GM19328 (cell line): ENCODE measurements around the gene PLLP.
"Not testable (repeated sequence)": the region's sequence is repeated elsewhere in the genome, so short reads cannot be mapped to it uniquely, and the experiment has no call there.

Source experiments
- ATAC-seq: cut with Tn5 transposase; IDR thresholded peaks from one replicate; pipeline ENCODE4 v1.9.1; 2021; ENCODE audit warnings: mild to moderate bottlenecking, moderate library complexity; ENCODE audit not compliant: unreplicated experiment

Gene PLLP

DNA sequence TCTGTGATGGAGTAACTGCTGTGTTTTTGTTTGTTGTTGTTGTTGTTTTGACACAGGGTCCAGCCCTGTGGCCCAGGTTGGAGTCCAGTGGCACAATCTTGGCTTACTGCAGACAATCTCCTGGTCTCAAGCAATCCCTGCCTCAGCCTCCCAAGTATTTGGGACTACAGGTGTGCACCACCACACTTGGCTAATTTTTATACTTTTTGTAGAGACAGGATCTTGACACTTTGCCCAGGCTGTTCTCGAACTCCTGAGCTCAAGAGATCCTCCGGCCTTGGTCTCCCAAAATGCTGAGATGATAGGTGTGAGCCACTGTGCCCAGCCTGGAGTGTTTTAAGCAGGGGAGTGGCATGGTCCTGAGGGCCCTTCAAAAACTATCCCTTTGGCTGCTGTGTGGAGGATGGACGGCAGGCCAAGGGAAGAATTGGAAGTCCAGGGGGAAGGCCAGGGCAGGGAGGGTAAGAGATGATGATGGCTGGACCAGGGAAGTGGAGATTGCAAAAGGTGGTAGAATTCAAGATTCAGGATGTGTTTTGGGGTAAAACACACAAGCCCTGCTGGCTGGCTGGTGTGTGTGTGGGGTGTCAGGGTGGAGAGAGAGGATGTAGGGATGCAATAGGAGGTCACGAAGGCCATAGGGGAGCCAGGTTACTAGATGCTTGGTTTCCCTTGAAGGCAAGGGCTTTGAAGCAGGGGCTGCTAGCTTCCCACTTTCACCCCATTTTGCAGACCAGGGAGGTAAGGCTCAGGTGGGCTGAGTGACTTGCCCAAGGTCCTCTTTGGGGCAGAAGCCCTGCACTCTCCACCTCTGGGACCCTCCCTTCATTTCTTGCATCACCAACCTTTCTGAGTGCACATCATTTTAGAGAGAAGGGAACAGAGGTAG, 18.8 kb upstream of the PLLP start:
- ATAC-seq = no peak

DNA sequence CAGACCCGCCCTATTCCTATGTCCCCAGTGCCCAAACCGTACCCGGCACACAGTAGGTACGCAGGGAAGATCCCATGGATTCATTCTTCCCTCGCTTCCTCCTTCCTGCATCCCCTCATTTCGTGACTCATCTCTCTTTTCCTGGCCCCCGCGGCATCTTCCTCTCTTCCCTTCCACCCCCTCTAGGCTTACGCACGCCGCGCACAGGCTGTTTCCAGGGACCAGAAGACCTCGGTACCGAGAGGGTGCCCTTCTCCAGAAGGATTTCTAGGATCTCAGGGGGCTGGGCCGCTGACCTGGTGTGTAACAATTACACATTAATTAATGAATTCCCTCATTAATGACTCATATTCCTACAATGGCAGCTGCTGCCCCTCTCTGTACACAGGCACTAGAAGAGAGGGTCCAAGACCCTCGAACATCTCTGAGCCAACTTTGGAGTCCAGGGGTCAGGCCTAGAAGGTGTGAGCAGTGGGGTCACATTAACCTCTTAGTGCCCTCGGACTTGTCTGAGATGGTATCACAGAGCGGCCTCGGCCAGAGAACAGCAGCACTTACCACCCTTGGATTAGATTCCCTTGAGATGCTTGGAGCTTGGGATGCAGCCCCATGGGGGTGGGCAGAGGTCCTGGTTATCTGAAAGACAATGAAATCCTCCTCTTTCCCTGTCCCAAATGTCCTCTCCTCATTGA, 16.8 kb upstream of the PLLP start:
- no peak for ATAC-seq

DNA sequence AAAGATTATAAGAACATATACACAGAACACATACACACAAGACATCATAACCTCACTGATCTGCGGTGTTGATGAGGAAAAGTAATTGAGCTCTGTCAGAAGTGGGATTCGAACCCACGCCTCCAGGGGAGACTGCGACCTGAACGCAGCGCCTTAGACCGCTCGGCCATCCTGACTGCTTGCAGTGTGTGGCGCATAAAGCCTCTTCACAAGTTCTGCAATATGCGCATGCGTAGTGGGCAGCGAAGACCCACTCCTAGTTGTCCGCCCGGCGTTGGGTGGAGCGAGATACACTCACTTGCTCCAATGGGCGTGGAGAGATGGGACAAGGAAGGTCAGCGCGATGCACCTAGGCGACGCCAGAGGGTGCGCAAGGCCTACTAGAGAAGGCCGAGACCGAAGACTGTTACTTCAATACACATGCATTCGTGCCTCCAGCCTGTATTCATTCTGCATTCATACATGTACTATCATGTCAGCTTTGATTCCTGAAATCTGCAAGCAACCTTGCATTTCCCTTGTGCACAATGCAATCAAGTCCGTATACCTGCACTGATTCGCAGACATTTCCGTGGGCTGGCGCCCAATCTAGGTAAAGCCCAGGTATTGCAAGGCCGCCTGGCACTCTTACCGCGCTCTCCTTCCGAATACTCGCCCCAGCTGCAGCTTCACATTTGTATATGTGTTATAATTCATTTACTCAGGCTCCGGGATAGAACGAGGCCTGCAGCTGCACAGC, 16.1 kb upstream of the PLLP start:
- ATAC-seq = peak; percentile 70

DNA sequence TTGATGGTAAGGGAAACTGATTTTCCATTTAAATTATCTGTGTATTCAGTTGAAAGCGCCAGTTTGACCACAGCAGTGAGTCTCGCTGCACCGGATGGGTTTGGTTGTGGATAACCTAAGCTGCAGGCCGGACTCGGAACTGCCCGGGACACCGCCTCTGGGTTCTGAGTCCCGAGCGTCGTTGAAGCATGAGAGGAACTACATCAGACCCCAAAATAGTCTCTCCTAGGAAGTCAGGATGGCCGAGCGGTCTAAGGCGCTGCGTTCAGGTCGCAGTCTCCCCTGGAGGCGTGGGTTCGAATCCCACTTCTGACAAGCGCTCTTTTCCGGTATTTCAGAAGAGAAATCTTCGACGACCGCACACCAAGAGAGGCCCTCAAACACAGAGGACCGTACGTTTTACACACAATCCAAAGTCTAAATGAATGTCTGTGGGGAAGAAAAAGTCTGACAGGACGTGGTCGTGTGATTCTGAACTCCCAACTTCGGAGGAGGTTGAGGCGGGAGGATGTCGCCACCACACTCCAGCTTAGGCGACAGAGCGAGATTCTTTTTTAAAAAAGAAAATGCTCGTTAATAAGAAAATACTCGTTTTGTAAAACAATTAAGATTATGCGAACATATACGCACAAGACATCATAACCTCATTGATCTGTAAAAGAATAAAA, 15.4 kb upstream of the PLLP start:
- ATAC-seq = peak; percentile 43

DNA sequence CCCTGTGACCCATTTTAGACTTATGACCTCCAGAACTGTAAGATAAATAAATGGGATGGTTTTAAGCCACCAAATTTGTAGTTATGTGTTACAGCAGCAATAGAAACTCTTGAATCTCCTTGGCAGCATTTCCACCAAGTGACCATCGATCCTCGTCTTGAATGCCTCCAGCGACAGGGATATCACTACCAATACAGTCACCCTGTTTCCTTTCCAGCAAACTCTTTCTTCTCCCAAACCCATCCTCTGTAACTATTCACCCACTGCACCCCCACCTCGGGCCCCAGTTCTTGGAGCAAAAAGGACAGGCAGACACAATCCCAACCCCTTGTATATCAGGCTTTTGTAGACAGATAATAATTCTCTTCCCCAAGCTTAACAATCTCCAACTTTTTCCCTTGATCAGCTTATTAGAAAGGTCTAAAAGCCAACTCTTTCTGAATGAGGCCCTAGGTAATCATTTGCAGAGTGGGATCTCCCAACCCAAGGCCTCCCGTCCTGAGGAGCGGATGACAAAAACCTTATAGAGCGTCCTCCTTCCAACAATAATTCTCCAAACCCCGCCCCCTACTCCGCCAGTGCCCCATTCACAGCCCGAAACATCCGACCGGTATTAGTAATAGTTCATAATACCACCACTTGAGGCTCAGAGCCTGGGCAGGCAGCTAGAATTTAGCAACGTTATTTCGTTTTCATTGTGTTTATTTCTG, 14.7 kb upstream of the PLLP start:
- ATAC-seq = peak; percentile 2

DNA sequence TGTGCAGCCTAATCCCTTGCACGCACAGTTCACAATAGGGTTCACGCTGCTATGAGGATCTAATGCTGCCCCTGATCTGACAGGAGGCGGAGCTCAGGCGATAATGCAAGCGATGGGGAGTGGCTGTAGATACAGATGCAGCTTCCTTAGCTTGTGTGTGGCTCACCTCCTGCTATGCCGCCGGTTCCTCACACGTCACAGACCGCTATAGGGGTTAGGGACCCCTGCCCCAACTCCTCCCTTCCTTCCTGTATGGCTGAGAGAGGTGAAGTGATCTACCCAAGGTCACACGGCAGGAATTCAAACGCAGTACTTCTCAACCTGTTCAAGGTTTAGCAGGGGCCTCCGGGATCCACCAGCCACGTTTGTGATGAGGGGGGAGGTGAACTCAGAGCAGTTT, 13.4 kb upstream of the PLLP start:
- ATAC-seq = no peak

DNA sequence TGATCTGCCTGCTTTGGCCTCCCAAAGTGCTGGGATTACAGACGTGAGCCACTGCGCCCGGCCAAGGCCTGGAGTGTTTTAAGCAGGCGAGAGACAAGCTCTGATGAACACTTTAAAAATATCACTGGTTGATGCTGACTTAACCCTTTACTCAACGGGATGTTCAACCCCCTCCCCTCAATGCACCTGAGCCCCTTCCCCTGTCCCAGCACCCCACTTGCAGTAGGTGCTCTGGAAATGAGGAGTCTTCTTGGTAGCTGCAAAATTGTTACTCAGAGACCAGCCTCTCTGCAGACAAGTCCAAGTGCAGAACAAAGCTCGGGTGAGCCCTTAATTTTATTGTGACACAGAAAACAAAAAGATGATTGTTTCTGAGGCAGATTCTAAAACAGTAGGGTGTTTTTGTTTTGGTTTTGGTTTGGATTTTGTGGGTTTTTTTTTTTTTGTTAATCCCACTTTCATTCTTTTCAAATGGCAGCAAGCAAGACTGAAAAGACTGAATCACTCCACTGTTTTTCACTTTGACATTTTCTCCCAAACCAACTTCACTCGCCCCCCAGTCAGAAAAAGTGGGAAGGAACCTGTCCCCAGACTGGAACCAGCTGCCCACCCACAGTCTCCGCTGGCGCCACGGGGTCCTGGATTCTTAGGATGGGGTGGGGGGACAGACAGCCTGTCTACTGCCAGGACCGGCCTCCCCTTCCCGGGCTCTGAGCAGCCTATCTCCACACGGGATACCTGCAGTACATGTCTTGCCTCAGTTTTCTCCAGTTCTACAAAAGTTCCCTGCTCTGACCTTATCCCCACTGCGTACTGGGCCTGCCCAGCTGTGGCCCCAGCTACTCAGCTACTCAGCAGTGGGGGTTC, 5.2 kb upstream of the PLLP start:
- no peak for ATAC-seq

DNA sequence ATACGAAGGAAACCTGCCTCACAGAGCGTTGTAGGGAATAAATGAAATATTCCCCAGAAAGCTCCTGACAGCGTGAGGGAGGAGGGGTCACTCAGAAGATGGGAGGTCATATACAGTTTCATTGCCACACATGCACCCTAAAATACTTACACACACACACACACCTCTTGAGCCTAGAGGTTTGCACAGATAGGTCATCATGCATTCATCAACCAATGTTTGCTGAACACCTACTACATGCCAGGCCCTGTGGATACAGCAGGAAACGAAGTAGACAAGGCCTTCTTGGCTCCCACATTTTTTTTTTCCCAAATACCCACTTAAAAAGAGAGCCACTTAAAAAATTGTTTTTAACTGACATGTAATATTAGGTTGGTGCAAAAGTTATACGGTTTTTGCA, 907 bp upstream of the PLLP start:
- no peak for ATAC-seq

DNA sequence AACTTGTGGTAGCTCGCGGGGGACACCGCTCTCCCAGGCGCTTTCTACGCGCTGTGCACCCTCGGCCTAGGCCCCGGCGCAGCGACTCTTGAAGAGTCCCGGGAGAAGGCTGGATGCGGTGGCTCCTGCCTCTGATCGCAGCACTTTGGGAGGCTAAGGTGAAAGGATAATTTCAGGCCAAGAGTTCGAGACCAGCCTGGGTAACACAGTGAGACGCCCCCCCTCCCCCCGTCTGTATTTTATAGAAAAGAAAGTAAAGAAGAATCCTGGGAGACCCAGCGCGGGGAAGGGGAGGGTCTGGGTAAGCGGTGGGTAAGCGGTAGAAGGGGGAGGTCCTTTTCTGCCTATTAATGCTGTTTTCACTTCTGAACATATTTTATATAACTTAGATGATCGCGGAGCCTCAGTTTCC, 486 bp upstream of the PLLP start:
- no peak for ATAC-seq

DNA sequence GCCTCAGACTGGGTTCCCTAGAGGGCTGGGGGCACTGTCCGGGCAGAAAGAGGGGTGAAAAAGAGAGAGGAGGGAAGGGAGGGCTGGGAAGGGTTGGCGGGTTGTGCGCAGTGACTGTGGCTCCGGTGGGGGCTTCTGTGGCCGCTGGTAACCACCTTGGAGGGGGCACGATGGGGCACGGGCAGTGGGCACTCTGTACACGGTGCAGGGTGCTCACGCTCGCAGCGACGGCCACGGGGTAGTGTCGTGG, 588 bp downstream of the PLLP start:
- no peak for ATAC-seq

DNA sequence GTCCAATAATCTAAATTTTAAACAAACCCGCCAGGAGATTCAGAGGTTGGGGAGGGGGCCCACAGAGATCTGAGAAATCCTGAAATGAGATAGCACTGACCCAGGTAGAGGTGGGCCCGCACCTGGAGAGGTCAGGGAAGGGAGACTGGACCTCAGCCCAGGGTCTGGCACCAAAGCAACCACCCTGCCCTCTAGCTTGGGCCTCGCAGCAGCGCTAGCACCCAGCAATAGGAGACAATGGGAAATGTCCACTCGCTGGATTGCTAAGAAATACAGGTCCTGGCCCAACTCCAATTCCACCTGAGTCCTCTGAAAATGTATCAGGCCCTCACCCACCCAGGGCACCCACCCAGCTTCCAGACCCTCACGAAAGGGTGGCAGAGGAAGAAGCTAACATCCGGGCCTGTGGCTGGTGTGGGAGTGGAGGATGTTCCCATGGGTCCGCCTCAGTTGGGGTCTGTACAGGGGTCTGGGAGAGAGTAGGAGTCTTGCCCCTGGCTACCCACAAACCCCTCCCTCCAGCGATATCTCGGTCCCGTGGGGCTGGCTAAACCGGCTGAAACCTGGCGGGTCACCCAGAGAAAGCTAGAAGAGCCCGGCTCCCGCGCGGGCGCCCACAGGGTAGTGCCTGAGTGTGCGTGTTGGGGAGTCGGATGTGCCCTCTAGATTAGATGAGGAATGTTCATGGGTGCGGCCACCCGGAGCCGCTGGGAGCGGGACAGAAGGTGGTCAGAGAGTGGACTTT, 1.1 kb downstream of the PLLP start:
- no peak for ATAC-seq

DNA sequence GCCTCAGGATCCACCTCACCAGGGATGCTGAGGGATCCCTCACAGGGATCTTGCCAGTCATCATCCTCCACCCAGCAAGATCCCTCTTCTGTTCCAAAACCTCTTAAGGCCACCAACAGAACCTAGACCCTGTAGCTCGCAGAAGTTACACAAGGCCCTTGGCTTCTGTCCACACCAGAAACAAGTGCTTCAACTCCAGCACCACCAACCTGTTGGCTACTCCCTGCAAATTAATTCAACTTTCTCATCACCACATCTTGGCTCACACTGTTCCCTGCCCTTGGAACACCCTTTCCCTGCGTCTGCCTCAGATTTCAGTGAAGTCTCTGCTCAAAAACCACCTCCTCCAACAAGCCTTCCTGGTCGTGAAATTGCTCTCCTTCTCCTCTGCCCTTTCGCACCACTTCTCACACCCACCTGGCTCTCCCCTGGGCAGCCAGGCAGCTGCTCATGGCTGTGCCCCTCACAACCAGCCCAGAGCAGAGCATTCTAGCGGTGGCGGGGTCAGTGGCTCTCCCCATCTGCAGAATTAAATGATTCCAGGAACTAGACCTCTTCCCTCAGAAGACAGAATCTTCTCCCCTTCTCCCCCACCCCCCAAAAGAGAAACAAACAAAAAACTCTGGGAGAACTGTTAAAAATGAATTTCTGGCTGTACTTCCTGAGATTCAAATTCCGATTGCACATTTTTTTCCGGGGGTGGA, 1.8 kb downstream of the PLLP start:
- ATAC-seq = no peak

DNA sequence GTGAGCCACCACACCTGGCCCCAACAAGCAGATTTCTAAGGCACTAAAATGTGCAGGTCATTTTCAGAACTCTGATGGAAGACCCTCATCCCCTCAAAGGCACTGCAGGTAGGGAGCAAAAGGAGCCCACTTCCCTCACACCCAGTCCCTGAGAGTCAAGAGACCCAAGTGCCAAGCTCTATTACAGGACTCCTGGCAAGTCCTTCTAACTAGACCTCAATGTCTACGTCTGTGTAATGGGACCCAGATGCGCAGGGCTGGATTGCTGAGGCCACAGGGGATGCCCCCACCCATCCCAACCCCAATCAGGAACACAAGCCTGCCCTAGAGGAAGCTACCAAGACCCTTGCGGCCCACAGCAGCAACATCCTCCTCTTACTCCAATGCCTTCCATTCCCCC, 2.7 kb downstream of the PLLP start:
- no peak for ATAC-seq

DNA sequence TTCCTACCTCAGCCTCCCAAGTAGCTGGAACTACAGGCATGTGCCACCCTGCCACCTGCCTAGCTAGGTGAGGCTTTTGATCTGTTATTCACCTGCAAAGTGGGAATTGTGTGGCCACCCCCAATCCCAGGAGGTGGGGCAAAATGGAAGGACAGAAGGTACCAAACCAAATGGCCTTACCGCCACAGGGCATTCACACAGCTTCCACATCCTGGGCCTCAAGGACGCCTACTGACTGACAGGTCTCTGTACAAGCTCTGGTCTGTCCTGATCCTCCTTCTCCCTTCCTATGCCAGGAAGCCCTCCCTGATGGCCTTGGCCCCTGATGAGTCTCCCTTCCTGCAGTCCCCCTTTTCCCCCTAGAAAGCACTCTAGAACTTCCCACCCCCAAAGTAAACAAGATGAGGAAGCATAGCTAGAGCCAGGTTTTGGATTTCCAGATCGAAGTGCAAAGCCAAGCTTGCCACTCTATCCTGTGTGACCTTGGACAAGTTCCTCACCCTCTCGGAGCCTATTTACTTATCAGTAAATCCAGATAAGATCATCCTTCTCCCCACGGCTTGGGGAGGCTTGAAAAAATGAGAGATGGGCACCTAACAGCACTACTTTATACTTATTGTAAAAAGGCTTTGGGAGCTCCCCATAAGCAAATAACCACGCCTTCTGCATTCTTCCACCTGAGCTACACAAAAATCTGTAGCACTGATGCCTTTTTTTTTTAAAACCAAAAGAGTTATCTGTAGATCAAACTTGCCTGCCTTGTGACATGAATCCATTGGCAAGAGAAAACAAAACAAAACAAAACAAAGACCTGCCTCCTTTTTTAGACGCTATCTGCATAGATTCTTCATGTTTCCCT, 4.5 kb downstream of the PLLP start:
- ATAC-seq = no peak

DNA sequence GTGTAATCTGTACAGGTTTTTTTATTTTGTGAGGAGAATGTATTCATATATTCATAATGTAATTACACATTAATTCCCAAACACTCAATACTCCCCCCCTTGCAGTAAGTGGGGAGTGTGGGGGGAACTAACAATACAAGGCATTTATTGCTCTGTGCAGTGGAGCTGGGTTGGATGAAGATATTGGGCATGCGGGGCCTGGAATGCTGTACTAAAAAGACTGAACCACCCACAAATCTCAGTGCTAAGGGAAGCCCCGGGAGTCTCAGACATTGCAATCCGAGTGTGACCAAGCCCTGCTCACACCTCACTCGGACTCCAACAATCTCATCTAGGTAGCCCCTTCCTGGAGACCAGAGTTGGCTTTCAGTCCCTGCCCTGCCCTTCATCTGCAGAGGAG, 6.0 kb downstream of the PLLP start:
- no peak for ATAC-seq

DNA sequence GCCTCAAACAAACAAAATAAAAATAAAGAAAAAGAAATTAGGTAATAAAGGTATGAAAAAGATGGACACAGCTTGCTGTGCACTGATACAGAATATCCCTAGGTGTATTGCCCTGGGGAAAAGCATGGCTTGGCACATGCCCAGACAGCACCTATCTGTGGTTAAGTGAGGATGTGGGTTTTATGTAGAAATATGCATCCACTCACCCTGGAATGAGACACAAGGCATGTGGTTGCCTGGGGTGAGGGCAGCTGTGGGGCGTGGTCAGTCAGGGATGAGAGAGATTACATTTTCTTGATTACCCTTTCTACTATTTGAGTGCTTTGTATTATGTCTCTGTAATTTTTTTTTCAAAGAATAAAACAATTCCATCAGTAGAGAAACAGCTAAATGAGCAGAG, 6.9 kb downstream of the PLLP start:
- no peak for ATAC-seq

DNA sequence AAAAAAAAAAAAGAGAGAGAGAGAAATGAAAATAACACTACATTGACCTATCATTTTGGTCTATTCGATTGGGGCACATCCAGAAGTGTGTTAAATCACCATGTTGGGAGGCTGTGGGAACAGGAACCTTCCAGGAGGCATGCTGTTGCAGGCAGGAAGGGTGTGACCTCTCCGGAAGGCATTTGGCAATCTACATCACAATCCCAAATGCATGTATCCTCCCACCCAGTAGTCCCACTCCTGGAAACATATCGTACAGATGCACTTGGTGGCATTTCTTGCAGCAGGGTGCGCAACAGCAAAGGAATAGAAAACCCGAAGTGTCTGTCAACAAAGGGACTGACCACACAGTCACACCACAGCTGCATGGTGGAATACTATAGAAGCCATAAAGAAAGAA, 7.9 kb downstream of the PLLP start:
- ATAC-seq = no peak

DNA sequence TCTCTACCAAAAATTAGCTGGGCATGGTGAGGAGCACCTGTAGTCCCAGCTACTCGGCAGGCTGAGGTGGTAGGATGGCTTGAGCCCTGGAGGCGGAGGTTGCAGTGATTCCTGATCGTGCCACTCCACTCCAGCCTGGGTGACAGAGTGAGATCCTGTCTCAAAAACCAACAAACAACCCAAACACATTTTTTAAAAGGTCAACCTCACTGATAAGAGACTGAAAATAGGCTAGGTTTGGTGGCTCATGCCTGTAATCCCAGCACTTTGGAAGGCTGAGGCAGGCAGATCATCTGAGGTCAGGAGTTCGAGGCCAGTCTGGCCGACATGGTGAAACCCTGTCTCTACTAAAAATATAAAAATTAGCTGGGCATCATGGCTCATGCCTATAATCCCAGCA, 8.5 kb downstream of the PLLP start:
- not testable (repeated sequence) for ATAC-seq
